Left lung (tissue), 10 donors: ENCODE results near the gene CMTM8. TPM values are rescaled to one million over a fixed set of nuclear protein-coding genes. Genes with fewer than 3 reads are reported as not detected.

Source experiments
- ATAC-seq: fragments of 200-7000 bp; cut with Tn5 transposase; one replicate; pipeline ENCODE4 v1.9.1; 2020; ENCODE audit warnings: moderate library complexity
- DNase-seq, 4 donors: peaks; one replicate each; pipeline ENCODE4 v3.0.0-alpha.2; 2013 to 2020
- H3K27ac ChIP-seq, 2 donors: fragments of 200-600 bp; sonication (generic) in 1 of 2; one replicate each; pipeline versions ENCODE4 v1.5.0 to v1.8.0; 2020 to 2021
- H3K27me3 ChIP-seq, 2 donors: fragments of 200-600 bp; sonication (generic) in 1 of 2; one replicate each; pipeline versions ENCODE4 v1.5.0 to v1.8.0; 2020 to 2021
- H3K36me3 ChIP-seq, 2 donors: fragments of 200-600 bp; sonication (generic) in 1 of 2; one replicate each; pipeline versions ENCODE4 v1.5.0 to v1.8.0; 2020 to 2021
- H3K4me1 ChIP-seq, 2 donors: fragments of 200-600 bp; one replicate each; pipeline ENCODE4 v1.8.0; 2021
- H3K4me3 ChIP-seq, 2 donors: fragments of 200-600 bp; sonication (generic) in 1 of 2; one replicate each; pipeline versions ENCODE4 v1.5.0 to v1.8.0; 2020 to 2021; ENCODE audit warnings: mild to moderate bottlenecking in 1 of 2
- H3K9me3 ChIP-seq, 2 donors: fragments of 200-600 bp; sonication (generic) in 1 of 2; one replicate each; pipeline versions ENCODE4 v1.5.0 to v1.8.0; 2020 to 2021
- CTCF ChIP-seq, 2 donors: fragments of 200-600 bp; sonication (generic) in 1 of 2; IDR thresholded peaks; one replicate each; pipeline versions ENCODE4 v1.5.0 to v1.8.0; 2021; ENCODE audit warnings: antibody characterized with exemption in 2 of 2
- intact Hi-C, 2 donors: fragments of 100-400 bp; cut with DNase I; formaldehyde crosslinking; loops; one replicate each; pipeline versions ENCODE4 v1.11.2 to v1.14.2; 2022
- polyA plus RNA-seq, 6 donors: library from polyadenylated mRNA; unstranded; fragments of 120-200 nt; gene quantifications; one replicate each; pipeline ENCODE4 v1.2.1, GENCODE V29; 2013; ENCODE audit not compliant: insufficient read length in 6 of 6
- total RNA-seq, 2 donors: library from RNA; stranded (reverse); fragmentation: NEBNext Ultra II Directional; extraction: Animal tissue kit (Norgen Biotek cat#: 25700); gene quantifications; one replicate each; pipeline ENCODE4 v1.2.1, GENCODE V29; 2021
- donor health status: DM: no; HTN: yes; CAD: no.
- donor health status: DM: no; HTN: no; CAD: no.

CMTM8 gene
- total and polyA plus RNA-seq, 8 donors: 12.0 to 20.0 (median 12.6) TPM

GRCh38 chr3:32262201-32262600, 23.7 kb downstream of the CMTM8 start:
- H3K9me3 ChIP-seq: no peaks in the 10 kb centered on the region
- H3K4me3 ChIP-seq: no peak overlapping the region
- DNase-seq (no peak), ATAC-seq (no peak)
- TF ChIP-seq CTCF (IDR thresholded peaks at IDR 0.05): no peak
- no peak overlapping the region for H3K27ac ChIP-seq
- no peaks in the 10 kb centered on the region for H3K4me1 ChIP-seq
- intact Hi-C loops: no loop called here
- no peaks in the 10 kb centered on the region for H3K27me3 ChIP-seq
- no peaks in the 10 kb centered on the region for H3K36me3 ChIP-seq

DNA sequence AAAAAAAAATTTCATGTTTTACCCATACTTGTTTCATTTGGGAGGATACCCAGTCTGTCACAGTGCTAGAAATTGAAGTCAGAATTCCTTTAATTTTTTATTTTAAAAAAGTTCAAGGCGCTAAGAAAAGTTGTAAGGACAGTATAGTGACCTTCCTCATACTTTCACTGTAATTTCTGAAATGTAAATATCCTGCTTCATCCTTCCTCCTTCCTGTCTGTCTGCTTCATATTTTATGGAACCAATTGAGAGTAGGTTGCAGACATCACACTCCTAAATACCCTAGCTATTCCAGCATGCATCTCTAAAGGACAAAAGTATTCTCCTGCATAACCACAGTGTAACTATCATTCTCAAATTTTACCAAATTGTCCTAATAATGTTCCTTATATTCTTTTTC, 35.8 kb downstream of the CMTM8 start:
- no peaks in the 10 kb centered on the region for H3K36me3 ChIP-seq
- H3K27ac ChIP-seq: no peak overlapping the region
- no peak overlapping the region for H3K4me3 ChIP-seq
- ATAC-seq (no peak), DNase-seq (no peak)
- TF ChIP-seq CTCF (IDR thresholded peaks at IDR 0.05): no peak
- H3K27me3 ChIP-seq: no peaks in the 10 kb centered on the region
- intact Hi-C loops: no loop called here
- no peaks in the 10 kb centered on the region for H3K9me3 ChIP-seq
- peaks cover 5 to 17% of the 10 kb centered on the region in 2 donors for H3K4me1 ChIP-seq

GRCh38 chr3:32275506-32275905, 37.0 kb downstream of the CMTM8 start:
- Histone ChIP-seq H3K4me3 (no peak overlapping the region), H3K27ac (peak overlapping the region in 1 of 2 donors; percentile 21), H3K27me3 (no peaks in the 10 kb centered on the region), H3K4me1 (peaks cover 5 to 17% of the 10 kb centered on the region in 2 donors), H3K9me3 (no peaks in the 10 kb centered on the region), H3K36me3 (no peaks in the 10 kb centered on the region)
- no peak for DNase-seq
- TF ChIP-seq CTCF (IDR thresholded peaks at IDR 0.05): no peak
- intact Hi-C loops: no loop called here
- ATAC-seq: no peak

GRCh38 chr3:32276279-32276841, 37.9 kb downstream of the CMTM8 start:
- H3K4me1 ChIP-seq: peaks cover 5 to 17% of the 10 kb centered on the region in 2 donors
- ATAC-seq: peak; percentile 73
- H3K27ac ChIP-seq: peak overlapping the region; percentile 7 to 21
- intact Hi-C loops: no loop called here
- H3K4me3 ChIP-seq: no peak overlapping the region
- no peak for TF ChIP-seq CTCF (IDR thresholded peaks at IDR 0.05)
- no peaks in the 10 kb centered on the region for H3K36me3 ChIP-seq
- no peaks in the 10 kb centered on the region for H3K27me3 ChIP-seq
- no peak for DNase-seq
- H3K9me3 ChIP-seq: no peaks in the 10 kb centered on the region

DNA sequence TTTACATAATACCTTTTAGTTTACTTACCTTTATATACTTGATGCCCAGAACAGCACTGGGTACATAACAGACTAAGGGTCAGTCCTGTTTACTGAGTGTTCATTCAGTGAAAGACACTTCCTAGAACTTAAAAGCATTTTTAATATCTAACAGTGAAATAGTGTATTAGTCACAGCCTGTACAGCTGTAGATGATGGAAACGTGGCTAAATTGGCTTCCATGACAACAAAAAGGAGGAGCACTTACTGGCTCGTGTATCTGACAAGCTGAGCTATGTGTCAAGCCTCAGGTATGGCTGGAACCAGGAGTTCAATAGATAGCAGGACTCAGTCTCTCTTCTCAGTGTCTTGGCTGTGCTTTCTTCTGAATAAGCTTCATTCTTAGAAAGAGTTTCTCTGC, 40.2 kb downstream of the CMTM8 start:
- ATAC-seq: peak; percentile 26
- Histone ChIP-seq H3K36me3 (no peaks in the 10 kb centered on the region), H3K27ac (no peak overlapping the region), H3K4me3 (no peak overlapping the region), H3K4me1 (peaks cover 5 to 17% of the 10 kb centered on the region in 2 donors), H3K9me3 (no peaks in the 10 kb centered on the region), H3K27me3 (no peaks in the 10 kb centered on the region)
- DNase-seq: no peak
- intact Hi-C loops: no loop called here
- TF ChIP-seq CTCF (IDR thresholded peaks at IDR 0.05): no peak
